GM19395 (cell line): ENCODE results near the gene HACE1.
"Not testable (repeated sequence)": the region's sequence is repeated elsewhere in the genome, so short reads cannot be mapped to it uniquely, and the experiment has no call there.

Experiments
- ATAC-seq: cut with Tn5 transposase; IDR thresholded peaks from one replicate; pipeline ENCODE4 v1.9.1; 2021; ENCODE audit warnings: mild to moderate bottlenecking, moderate library complexity; ENCODE audit not compliant: unreplicated experiment

Gene HACE1, protein sequence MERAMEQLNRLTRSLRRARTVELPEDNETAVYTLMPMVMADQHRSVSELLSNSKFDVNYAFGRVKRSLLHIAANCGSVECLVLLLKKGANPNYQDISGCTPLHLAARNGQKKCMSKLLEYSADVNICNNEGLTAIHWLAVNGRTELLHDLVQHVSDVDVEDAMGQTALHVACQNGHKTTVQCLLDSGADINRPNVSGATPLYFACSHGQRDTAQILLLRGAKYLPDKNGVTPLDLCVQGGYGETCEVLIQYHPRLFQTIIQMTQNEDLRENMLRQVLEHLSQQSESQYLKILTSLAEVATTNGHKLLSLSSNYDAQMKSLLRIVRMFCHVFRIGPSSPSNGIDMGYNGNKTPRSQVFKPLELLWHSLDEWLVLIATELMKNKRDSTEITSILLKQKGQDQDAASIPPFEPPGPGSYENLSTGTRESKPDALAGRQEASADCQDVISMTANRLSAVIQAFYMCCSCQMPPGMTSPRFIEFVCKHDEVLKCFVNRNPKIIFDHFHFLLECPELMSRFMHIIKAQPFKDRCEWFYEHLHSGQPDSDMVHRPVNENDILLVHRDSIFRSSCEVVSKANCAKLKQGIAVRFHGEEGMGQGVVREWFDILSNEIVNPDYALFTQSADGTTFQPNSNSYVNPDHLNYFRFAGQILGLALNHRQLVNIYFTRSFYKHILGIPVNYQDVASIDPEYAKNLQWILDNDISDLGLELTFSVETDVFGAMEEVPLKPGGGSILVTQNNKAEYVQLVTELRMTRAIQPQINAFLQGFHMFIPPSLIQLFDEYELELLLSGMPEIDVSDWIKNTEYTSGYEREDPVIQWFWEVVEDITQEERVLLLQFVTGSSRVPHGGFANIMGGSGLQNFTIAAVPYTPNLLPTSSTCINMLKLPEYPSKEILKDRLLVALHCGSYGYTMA

DNA sequence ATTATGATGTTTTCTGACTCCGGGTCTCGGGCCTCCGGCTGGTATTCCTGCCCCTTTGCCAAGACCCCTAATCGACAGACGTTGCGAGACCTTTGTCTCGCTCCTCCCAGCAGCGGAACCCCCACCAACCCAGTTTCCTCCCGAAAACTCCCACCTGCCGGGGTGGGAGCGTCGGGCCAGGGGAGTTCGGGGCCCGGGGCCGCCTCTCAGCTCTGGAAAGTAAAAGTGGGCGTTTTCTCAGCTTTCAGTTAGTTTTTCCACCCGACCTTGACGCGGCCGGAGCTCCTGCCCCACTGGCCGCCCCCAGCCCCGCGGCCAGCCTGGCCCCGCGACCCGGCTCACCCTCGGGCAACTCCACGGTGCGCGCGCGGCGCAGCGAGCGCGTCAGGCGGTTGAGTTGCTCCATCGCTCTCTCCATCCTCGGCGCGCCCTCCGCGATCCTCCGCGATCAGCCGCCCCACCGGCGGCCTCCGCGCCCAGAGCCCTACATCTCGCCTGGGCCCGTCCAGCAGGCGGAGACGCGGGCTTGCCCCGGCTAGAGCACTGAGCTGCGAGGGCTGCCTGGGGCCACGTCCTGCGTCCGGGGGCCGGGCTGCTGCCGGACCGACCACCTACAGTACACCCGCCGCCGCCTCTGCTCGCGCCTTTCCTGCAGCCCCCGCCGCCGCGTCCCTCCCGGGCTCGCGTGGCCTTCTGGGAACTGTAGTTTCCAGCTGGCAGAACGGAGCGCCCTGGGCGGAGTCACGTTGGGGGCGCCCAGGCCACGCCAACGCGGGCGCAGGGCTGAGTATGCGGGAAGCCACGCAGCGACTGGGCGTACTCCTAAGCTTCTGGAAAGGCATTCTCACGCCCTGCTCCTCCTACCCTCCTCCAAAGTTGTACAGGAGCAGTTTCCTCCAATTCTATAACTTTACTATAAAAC is at the start of gene HACE1:
HACE1 (minus strand) TSS at position 695 of the 922 bp plus-strand sequence; CDS start at position 418, 277 bp downstream.
- ATAC-seq: peak; percentile 98

DNA sequence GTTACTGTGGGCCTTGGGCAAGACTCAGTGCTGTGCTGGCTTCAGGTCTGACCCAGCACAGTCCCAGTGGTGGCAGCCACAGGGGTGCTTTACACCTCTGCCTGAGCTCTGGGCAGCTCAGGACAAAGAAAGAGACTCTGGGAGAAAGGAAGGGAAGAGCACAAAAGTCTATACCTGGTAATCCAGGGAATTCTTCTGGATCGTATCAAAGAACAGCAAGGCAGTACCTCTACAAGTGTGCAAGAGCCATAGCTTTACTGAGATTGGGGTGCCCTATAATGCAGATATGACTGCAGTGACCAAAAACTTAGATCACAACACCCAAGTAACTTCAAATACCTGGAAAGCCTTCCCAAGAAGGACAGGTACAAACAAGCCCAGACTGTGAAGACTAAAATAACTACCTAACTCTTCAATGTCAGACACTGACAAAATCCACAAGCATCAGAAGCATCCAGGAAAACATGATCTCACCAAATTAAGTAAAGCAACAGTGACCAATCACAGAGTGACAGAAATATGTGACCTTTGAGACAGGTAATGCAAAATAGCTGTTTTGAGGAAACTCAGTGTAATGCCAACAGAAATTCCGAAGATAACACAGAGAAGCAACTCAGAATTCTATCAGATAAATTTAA is 49.3 kb upstream of the HACE1 start:
- ATAC-seq: no peak

DNA sequence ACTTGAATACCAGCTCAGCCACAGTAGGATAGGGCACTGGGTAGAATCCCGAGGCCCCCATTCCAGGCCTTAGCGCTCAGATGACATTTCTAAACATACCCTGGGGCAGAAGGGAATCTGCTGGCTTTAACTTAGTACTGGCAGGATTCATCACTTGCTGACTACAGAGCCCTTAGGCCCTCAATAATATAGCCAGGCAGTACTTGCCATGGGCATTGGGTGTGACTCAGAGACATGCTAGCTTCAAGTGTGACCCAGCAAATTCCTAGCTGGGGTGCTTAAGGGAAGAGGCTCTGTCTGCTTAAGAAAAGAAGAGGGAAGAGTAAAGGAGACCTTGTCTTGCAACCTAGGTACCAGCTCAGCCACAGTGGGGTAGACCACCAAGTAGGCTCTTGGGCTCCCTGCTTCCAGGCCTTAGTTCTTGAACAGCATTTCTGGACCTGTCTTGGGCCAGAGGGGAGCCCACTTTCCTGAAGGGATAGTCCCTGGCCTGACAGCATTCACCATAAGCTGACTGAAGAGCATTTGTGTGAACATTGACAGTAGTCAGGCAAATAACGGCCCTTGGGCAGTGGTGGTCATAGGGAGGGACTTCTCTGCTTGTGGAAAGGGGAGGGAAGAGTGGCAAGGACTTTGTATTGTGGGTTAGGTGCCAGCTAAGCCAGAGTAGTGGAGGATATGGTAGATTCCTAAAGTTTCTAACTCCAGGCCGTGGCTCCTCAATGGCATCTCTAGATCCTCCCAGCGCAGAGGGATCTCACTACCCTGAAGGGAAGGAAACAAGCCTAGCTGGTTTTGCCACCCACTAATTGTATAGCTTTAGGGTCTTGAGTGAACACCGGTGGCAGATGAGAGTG is 48.5 kb upstream of the HACE1 start:
- ATAC-seq: no peak

DNA sequence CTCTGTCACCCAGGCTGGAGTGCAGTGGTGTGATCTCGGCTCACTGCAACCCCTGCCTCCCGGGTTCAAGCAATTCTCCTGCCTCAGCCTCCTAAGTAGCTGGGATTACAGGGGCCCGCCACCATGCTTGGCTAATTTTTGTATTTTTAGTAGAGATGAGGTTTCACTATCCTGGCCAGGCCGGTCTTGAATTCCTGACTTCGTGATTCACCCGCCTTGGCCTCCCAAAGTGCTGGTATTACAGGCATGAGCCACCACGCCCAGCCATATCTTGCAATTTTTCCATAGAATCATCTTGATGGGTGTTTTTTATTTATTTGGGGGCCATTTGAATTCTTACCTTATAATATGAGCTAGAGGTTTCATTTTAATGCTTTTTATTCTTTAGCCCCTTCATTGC is 39.2 kb upstream of the HACE1 start:
- ATAC-seq: not testable (repeated sequence)

DNA sequence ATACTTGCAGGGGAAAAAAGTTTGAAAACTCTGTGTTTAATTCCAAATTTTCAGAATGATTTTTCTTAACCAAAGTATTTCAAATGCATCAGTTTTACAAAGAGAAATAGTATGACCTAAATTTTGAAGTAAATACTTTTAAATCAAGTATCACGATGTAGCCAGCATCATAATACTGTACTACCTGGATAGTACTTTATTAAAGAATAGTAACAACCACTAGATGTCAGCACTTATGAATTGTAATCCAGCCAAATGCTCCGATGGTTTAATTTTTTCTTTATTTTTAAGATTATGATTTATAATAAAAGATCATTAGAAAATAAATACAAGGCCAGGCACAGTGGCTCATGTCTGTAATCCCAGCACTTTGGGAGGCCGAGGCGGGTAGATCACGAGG is 37.2 kb upstream of the HACE1 start:
- no peak for ATAC-seq

DNA sequence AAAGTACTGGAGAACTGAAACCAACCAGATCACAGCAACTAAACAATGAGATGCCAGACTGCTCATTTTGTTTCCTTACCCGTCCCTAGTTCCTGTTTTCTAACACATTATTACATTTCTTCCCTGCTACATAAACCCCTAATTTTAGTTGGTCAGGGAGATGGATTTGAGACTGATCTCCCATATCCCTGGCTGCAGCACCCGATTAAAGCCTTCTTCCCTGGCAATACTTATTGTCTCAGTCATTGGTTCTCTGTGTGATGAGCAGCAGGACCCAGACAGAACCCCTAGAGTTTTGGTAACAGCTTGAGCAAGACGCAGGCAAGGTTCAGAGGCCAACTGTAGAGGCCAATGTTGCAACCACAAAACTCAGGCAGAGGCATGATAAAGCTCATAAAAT is 28.3 kb upstream of the HACE1 start:
- no peak for ATAC-seq

DNA sequence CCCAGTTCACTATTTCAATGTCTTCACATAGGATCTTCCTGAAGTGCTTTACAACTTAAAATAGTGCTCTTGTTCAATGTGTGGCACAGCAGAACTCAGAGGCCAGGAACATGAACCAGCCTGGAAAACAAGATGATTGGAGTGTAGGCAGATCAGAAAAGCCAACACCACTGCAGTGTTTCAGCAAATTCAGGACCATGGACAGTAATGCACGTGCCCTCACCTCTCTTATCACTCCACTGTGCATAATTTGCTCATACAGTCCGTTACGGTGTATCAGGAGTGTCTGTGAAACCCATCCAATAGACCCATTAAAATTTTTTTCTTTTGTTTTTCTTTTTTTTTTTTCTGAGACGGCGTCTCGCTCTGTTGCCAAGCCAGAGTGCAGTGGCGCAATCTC is 27.6 kb upstream of the HACE1 start:
- no peak for ATAC-seq

DNA sequence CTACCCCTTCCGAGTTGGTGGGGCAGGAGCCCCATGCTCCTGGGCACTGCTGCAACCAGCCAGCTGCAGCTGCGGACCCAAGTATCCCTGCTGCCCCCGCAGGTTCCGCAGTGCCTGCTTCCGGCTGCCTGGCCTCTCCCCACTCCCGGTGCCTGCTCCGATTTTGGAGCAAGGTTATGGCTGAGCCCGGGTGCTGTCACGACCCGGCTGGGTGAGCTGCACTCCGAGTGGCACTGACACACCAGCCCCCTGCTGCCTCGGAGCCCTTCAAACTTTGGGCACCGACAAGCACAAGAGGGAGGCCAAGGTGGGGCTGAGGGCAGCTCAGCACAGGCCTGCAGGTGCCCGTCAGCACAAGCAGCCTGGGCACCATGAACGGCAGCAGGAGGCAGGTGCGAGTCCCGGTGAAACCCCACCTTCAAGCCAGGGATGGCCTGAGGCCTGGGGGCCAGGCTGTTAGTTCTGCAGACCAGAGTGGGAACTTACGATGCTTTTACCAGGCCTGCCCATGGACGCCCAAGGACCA is 25.9 kb upstream of the HACE1 start:
- ATAC-seq: no peak

DNA sequence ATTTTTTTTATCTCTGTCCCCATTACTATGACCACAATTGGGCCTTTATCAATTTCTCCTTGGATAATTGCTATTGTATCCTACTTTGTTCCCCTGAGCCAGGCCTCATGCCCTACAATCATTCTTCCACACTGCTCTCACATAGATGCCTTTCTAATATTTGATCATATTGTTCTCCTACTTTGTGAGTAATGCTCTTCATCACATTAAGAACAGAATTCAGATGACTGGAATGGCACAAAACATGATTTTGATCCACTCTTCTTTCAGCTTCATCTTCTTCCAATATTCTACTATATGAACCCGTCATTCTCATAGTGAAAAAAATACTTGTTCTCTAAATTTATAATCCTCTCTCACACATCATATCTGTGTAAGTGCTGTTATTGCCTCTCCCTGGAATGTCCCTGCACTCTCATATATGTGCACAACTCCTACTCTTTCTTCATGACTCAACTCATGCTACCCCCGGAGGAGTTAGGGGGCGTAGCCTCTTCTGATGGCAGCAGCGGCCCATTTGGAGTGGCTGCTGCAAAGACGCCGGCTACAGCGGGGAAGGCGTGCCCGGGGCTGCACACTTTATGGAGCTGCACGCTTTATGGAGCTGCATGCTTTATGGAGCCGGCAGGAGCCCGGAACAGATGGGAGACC is 25.3 kb upstream of the HACE1 start:
- no peak for ATAC-seq

DNA sequence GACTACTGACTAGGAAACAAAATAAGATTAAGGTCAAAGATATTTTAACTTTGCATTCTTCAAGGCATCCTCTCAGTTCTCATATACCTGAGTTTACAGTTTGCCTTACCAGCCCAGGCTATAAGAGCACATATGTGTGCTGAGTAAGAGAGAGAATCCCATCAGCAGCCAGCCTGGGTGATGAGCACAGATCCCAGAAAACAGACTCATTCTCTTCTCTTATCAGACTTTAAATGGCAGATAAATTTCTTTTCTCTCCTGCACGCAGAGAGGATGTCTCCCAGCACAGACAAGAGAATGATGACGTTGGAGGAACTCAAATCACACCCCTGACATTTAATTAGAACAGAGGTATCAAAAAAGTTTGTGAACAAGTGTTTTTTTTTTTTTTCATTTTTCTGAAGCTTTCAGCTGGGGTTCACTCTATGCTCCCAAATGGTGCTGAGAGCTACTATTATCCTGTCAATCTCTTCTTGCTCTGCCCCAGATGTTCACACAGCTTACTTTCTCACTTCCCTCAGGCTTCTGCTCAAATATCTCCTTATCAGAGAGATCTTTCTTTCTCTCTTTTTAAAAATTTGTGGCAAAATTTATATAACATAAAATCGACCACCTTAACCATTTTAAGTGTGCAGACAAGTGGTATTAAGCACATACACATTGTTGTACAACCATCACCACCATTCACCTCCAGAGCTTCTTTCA is 22.4 kb upstream of the HACE1 start:
- ATAC-seq: no peak

DNA sequence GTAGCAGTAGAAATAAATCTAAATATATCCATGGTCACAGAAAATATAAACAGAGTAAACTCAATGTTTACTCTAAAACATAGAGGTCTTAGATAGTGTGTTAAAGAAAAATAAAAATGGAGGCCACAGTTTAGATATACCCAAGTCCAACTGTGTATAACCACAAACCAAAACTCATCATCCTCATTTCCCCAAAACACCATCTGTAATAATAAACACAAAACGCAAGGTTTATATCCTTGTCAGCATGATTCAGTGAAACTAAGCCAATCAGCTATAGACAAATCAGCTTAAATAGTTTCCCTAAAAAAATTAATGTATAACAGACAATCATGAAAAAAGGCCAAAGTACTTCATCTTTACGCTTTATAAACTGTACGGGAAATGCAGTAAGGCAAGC is 2.7 kb upstream of the HACE1 start:
- no peak for ATAC-seq

DNA sequence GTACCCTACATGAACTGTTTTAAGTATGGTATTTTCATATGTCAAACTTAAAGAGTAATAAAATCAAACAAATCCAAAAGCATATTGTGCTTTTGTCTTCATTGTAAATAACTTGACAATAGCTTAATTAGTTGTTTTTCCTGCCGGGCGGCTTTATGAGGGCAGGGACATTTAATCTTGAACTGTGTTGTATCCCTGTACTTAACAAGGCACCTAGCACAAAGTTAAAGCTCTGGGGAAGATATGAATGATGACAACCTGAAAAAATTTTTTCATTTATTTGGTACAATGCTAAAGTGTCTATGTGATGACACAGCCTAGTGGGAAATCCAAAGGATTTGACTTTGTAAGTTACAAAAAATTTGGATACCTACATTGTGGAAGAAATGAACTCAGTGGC is 502 bp upstream of the HACE1 start:
- no peak for ATAC-seq

DNA sequence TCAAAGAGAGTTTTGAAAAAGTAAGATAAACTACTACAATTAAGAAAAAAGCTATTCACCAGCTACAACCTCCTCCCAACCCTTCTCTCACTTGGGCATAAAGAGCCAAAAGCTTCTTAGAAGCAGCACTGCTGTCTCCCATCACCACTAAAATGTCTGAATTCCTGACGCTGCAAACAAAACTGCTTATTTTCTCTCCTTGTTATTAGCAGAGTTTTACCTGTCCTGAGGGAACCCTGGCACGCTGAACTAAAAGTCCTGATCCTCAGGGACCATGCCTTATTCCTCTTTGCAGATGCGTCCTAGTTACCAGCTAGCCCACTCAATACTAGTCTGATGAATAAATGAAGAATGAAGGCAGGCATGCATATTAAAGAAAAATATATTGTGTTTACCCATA is 1.1 kb downstream of the HACE1 start:
- no peak for ATAC-seq

DNA sequence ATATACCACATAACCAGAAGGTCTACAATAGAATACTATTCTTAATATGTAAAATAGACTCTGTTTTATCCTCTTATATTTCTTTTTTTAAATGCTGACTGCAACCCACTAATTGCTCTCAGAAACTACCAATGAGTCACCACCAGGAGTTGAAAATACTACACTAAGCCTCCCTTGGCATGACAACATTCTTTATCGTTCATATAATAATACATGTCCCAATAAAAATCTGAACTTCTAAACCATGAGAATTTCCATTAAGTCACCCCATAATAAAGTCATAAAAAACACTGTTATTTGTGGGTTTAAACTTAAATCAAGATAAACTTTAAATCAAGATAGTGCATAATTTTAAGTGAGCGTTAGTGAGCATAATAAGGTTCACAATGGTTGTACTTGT is 4.2 kb downstream of the HACE1 start:
- ATAC-seq: no peak

DNA sequence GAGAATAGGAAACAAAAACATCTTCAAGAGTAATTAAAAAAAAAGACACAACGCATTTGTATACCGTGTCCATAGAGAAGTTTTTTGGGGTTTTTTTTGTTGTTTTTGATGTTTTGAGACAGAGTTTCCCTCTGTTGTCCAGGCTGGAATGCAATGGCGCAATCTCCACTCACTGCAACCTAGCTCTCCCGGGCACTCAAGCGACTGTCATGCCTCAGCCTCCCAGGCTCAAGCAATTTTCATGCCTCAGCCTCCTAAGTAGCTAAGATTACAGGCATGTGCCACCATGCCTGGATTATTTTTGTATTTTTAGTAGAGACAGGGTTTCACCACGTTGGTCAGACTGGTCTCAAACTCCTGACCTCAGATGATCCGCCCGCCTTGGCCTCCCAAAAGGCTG is 12.0 kb downstream of the HACE1 start:
- ATAC-seq: not testable (repeated sequence)

DNA sequence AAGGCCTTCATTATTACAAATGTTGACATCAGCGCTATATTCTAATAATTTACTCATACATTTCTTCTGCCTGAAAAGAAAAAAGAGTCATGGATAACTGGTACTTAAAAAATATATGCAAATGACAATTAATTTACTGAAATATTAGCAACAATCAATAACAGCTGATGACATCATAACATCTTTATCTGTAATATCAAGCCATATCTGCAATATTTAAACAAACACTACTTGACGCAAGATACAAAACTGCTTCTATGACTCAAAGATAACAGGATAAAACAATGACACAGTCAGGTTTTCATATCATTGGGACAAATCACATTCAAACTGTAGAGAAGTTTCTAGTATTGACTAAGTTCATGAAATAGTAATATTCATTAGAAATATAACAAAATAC is 16.5 kb downstream of the HACE1 start:
- no peak for ATAC-seq

DNA sequence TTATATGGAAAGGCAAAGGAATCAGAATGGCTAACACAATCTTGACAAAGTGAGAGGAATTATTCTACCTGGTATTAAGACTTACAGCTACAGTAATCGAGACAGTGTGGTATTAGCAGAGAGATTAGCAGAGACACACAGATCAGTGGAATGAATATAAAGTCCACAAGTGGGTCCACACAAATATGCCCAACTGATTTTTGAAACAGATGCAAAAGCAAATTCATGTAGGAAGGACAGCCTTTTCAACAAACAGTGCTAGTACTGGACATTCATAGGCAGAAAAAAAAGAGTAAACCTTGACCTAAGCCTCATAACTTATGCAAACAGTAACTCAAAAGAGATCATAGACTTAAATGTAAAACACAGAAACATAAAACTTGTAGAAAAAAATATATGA is 22.6 kb downstream of the HACE1 start:
- no peak for ATAC-seq

DNA sequence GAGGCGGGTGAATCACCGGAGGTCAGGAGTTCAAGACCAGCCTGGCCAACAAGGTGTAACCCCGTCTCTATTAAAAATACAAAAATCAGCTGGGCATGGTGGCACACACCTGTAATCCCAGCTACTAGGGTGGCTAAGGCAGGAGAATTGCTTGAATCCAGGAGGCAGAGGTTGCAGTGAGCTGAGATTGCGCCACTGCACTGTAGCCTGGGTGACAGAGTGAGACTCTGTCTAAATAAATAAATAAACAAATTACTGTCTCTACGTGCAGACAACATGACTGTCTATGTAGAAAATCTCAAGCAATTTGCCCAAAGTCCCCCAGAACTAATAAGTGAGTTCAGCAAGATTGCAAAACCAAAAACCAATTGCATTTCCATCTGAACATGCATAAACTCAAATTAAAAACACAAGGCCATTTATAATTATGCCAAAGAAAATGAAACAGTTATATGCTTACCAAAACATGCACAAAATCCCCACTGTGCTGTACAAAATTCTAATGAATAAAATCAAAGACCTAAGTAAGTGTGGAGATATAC is 23.2 kb downstream of the HACE1 start:
- ATAC-seq: not testable (repeated sequence)
